Measurements from ENCODE around the gene RNF14. TPM values are rescaled to one million over a fixed set of nuclear protein-coding genes. Genes with fewer than 3 reads are reported as not detected.
"Not testable (repeated sequence)": the region's sequence is repeated elsewhere in the genome, so short reads cannot be mapped to it uniquely, and the experiment has no call there.

The RNF14 gene
- total RNA-seq, 4 donors from 2014 or later, result 72.6 to 115 (median 96.9) TPM

DNA sequence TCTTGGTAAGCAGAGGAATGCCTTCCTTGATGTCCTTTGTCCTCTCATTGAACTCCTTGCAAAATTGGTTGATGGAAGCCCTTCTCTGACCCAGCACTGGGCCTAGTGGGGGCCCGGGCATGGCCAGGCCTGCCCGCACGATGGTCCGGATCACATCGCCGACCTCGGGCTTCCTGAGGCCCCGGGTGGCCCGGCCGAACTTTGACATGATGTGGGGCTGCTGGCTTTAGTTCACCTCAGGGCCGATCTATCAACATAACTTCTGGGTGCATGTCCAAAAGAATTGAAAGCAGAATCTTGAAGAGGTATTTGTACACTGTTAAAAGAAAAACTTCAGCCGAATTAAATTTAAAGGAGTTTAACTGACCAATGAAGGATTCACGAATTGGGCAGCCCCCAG, 68.0 kb downstream of the RNF14 start:
- no peak for ATAC-seq
- Histone ChIP-seq H3K4me3 (no peak overlapping the region), H3K27ac (no peak overlapping the region), H3K4me1 (no peaks in the 10 kb centered on the region), H3K9me3 (no peaks in the 10 kb centered on the region), H3K36me3 (no peaks in the 10 kb centered on the region), H3K27me3 (no peaks in the 10 kb centered on the region)
- TF ChIP-seq POLR2AphosphoS5 (IDR thresholded peaks at IDR 0.05), result no peak
- TF ChIP-seq, protein P1, sequence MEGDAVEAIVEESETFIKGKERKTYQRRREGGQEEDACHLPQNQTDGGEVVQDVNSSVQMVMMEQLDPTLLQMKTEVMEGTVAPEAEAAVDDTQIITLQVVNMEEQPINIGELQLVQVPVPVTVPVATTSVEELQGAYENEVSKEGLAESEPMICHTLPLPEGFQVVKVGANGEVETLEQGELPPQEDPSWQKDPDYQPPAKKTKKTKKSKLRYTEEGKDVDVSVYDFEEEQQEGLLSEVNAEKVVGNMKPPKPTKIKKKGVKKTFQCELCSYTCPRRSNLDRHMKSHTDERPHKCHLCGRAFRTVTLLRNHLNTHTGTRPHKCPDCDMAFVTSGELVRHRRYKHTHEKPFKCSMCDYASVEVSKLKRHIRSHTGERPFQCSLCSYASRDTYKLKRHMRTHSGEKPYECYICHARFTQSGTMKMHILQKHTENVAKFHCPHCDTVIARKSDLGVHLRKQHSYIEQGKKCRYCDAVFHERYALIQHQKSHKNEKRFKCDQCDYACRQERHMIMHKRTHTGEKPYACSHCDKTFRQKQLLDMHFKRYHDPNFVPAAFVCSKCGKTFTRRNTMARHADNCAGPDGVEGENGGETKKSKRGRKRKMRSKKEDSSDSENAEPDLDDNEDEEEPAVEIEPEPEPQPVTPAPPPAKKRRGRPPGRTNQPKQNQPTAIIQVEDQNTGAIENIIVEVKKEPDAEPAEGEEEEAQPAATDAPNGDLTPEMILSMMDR (IDR thresholded peaks at IDR 0.05), result no peak
- TF ChIP-seq POLR2A (IDR thresholded peaks at IDR 0.05), result no peak
- no peak for TF ChIP-seq EP300 (IDR thresholded peaks at IDR 0.05)
- WGBS, 2 donors (ENCODE audit: low coverage in 1 of 2), result 80 to 94% methylated on average over 2 to 7 of the region's 13 CpGs

DNA sequence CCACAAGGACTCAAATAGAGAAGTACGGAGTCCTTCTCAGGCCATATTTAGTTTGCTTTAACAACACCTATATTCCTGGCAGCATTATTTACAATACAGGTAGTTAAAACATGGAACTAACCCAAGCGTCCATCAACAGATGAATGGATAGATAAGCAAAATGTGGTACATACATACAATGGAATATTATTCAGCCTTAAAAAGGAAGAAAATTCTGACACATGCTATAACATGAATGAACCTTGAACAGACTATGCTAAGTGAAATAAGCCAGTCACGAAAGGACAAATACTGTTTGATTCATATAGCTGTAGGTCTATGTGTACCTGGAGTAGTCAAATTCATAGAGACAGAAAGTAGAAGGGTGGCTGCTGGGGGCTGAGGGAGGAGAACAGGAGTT, 68.7 kb downstream of the RNF14 start:
- not testable (repeated sequence) for H3K27ac ChIP-seq, H3K27me3 ChIP-seq, H3K36me3 ChIP-seq, H3K9me3 ChIP-seq, ATAC-seq, H3K4me1 ChIP-seq, H3K4me3 ChIP-seq
- 90 to 97% methylated on average over 3 of the region's 3 CpGs for WGBS, 2 donors (ENCODE audit: low coverage in 1 of 2)

DNA sequence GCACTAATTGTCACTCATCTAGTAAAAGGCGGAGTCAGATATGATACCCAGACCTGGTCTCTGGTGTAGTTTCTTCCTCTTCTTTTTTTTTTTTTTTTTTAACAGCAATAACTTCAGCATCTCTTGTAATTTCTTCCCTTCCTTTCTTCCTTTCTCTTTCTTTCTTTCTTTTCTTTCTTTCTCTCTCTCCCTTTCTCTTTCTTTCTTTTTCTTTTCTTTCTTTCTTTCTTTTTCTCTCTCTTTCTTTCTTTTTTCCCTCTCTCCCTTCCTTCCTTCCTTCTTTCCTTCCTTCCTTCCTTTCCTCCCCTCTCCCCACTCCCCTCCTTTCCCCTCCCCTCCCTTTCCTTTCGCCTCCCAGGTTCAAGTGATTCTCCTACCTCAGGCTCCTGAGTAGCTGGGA, 69.8 kb downstream of the RNF14 start:
- H3K27me3 ChIP-seq, result no peaks in the 10 kb centered on the region
- no peaks in the 10 kb centered on the region for H3K36me3 ChIP-seq
- no peak overlapping the region for H3K27ac ChIP-seq
- 75 to 92% methylated on average over 1 to 2 of the region's 2 CpGs for WGBS, 2 donors (ENCODE audit: low coverage in 1 of 2)
- no peaks in the 10 kb centered on the region for H3K4me1 ChIP-seq
- H3K4me3 ChIP-seq, result no peak overlapping the region
- no peaks in the 10 kb centered on the region for H3K9me3 ChIP-seq
- TF ChIP-seq POLR2A (IDR thresholded peaks at IDR 0.05) (no peak), EP300 (IDR thresholded peaks at IDR 0.05) (no peak), POLR2AphosphoS5 (IDR thresholded peaks at IDR 0.05) (no peak)
- TF ChIP-seq, protein P1 (IDR thresholded peaks at IDR 0.05), result no peak
- ATAC-seq, result no peak

Other genes starting within 250 kb of the RNF14 start
- 10 to 100 TPM; 23.0 to 52.8 (median 30.9) TPM for gene PCDH1, start 90.7 kb upstream of the RNF14 start, total RNA-seq
- gene DELE1, start 45.2 kb upstream of the RNF14 start, total RNA-seq, result 10 to 100 TPM; 38.8 to 92.3 (median 62.5) TPM
- gene PCDH12, start 10.9 kb upstream of the RNF14 start, total RNA-seq, result 1 to 10 TPM; 4.2 to 6.8 (median 6.0) TPM
- gene GNPDA1, start 43.9 kb downstream of the RNF14 start, total RNA-seq, result 10 to 100 TPM; 34.1 to 46.1 (median 36.3) TPM
- 10 to 100 TPM; 62.4 to 86.7 (median 81.6) TPM for gene NDFIP1, start 139.7 kb downstream of the RNF14 start, total RNA-seq

All from gastroesophageal sphincter (tissue), 4 donors.